HEK293 (cell line): ENCODE measurements around the gene APCDD1.

Experiments used
- CTCF ChIA-PET: fragments of 350-600 bp; formaldehyde crosslinking; extraction: SDS; loops from one replicate; lab custom pipeline; 2021; ENCODE audit warnings: antibody characterized with exemption; lab: Yijun Ruan, JAX
- POLR2A ChIA-PET: fragments of 300-600 bp; formaldehyde crosslinking; extraction: SDS; loops from one replicate; lab custom pipeline; 2020; ENCODE audit warnings: antibody characterized with exemption, inconsistent platforms; lab: Yijun Ruan, JAX
- H3K27ac ChIP-seq: fragments of 200-500 bp; sonication (Bioruptor generic); 2 replicates; pipeline ENCODE4 v1.5.1; 2014; ENCODE audit warnings: low read depth, low read length, control low read depth, inconsistent platforms; ENCODE audit errors: extremely low read depth
- H3K36me3 ChIP-seq, 2 experiments: fragments of 200-500 bp in 1 of 2; sonication (Bioruptor generic) in 1 of 2; 1 replicate in 1 of 2; 2 replicates in 1 of 2; pipeline ENCODE4 v1.5.1; 2014 to 2017; ENCODE audit warnings: inconsistent platforms in 2 of 2, low read length in 2 of 2; ENCODE audit not compliant: control insufficient read depth in 2 of 2, insufficient read depth in 1 of 2
- H3K4me1 ChIP-seq: fragments of 200-500 bp; sonication (Bioruptor generic); 2 replicates; pipeline ENCODE4 v1.5.1; 2014; ENCODE audit warnings: mild to moderate bottlenecking, low read length, inconsistent platforms; ENCODE audit not compliant: control insufficient read depth, insufficient read depth
- H3K4me3 ChIP-seq: 2 replicates; pipeline ENCODE4 v1.5.1; 2011; ENCODE audit warnings: low read depth, mild to moderate bottlenecking, control low read depth, low read length, moderate library complexity
- H3K9me3 ChIP-seq: fragments of 200-500 bp; sonication (Bioruptor generic); 2 replicates; pipeline ENCODE4 v1.5.1; 2014; ENCODE audit warnings: low read depth, low read length, inconsistent platforms; ENCODE audit not compliant: control insufficient read depth, insufficient read depth
- CTCF ChIP-seq: fragments of 450-650 bp; formaldehyde crosslinking; IDR thresholded peaks from 2 replicates; pipeline ENCODE4 v1.5.1; 2016; ENCODE audit warnings: missing biosample characterization, missing genetic modification characterization
- GFI1B ChIP-seq: fragments of 450-650 bp; formaldehyde crosslinking; IDR thresholded peaks from 2 replicates; pipeline ENCODE4 v1.5.1; 2016; ENCODE audit warnings: missing biosample characterization, missing genetic modification characterization
- INSM2 ChIP-seq: fragments of 450-650 bp; formaldehyde crosslinking; IDR thresholded peaks from 2 replicates; pipeline ENCODE4 v1.5.1; 2016; ENCODE audit warnings: missing biosample characterization, missing genetic modification characterization
- MEIS1 ChIP-seq: sonication (generic); formaldehyde crosslinking; IDR thresholded peaks from 2 replicates; pipeline ENCODE4 v1.8.1; 2022; ENCODE audit warnings: missing genetic modification reagents, mild to moderate bottlenecking, borderline replicate concordance
- MYNN ChIP-seq: fragments of 450-650 bp; formaldehyde crosslinking; IDR thresholded peaks from 2 replicates; pipeline ENCODE4 v1.5.1; 2016; ENCODE audit warnings: missing biosample characterization, missing genetic modification characterization, borderline replicate concordance
- OVOL3 ChIP-seq: fragments of 450-650 bp; formaldehyde crosslinking; IDR thresholded peaks from 2 replicates; pipeline ENCODE4 v1.5.1; 2016; ENCODE audit warnings: missing biosample characterization, missing genetic modification characterization
- PATZ1 ChIP-seq: fragments of 450-650 bp; formaldehyde crosslinking; IDR thresholded peaks from 2 replicates; pipeline ENCODE4 v1.5.1; 2016; ENCODE audit warnings: missing biosample characterization, missing genetic modification characterization
- REPIN1 ChIP-seq: fragments of 450-650 bp; formaldehyde crosslinking; IDR thresholded peaks from 2 replicates; pipeline ENCODE4 v1.5.1; 2017; ENCODE audit warnings: missing biosample characterization, missing genetic modification characterization, low read depth
- SP2 ChIP-seq: fragments of 450-650 bp; formaldehyde crosslinking; IDR thresholded peaks from 2 replicates; pipeline ENCODE4 v1.5.1; 2016; ENCODE audit warnings: missing biosample characterization, missing genetic modification characterization
- ZBTB8A ChIP-seq: fragments of 450-650 bp; formaldehyde crosslinking; IDR thresholded peaks from 2 replicates; pipeline ENCODE4 v1.5.1; 2016; ENCODE audit warnings: missing biosample characterization, missing genetic modification characterization
- ZFP69B ChIP-seq: fragments of 450-650 bp; formaldehyde crosslinking; IDR thresholded peaks from 2 replicates; pipeline ENCODE4 v1.5.1; 2016; ENCODE audit warnings: missing biosample characterization, missing genetic modification characterization
- ZNF146 ChIP-seq: fragments of 450-650 bp; formaldehyde crosslinking; IDR thresholded peaks from 2 replicates; pipeline ENCODE4 v1.5.1; 2016; ENCODE audit warnings: missing biosample characterization, missing genetic modification characterization
- ZNF214 ChIP-seq: fragments of 450-650 bp; formaldehyde crosslinking; IDR thresholded peaks from 2 replicates; pipeline ENCODE4 v1.5.1; 2017; ENCODE audit warnings: missing biosample characterization, mild to moderate bottlenecking, missing genetic modification characterization, borderline replicate concordance
- ZNF335 ChIP-seq: fragments of 450-650 bp; formaldehyde crosslinking; conservative IDR thresholded peaks from 2 replicates; pipeline ENCODE4 v1.5.1; 2016; ENCODE audit warnings: missing biosample characterization, missing genetic modification characterization
- ZNF362 ChIP-seq: fragments of 450-650 bp; formaldehyde crosslinking; IDR thresholded peaks from 2 replicates; pipeline ENCODE4 v1.5.1; 2016; ENCODE audit warnings: missing biosample characterization, missing genetic modification characterization
- ZNF48 ChIP-seq: fragments of 450-650 bp; formaldehyde crosslinking; IDR thresholded peaks from 2 replicates; pipeline ENCODE4 v1.5.1; 2016; ENCODE audit warnings: missing biosample characterization, missing genetic modification characterization
- ZNF623 ChIP-seq: fragments of 450-650 bp; formaldehyde crosslinking; IDR thresholded peaks from 2 replicates; pipeline ENCODE4 v1.5.1; 2016; ENCODE audit warnings: missing biosample characterization, missing genetic modification characterization
- ZNF670 ChIP-seq: fragments of 450-650 bp; formaldehyde crosslinking; IDR thresholded peaks from 2 replicates; pipeline ENCODE4 v1.5.1; 2016; ENCODE audit warnings: missing biosample characterization, missing genetic modification characterization, low read depth
- ZNF792 ChIP-seq: fragments of 450-650 bp; formaldehyde crosslinking; IDR thresholded peaks from 2 replicates; pipeline ENCODE4 v1.5.1; 2016; ENCODE audit warnings: missing biosample characterization, missing genetic modification characterization
- ZSCAN16 ChIP-seq: fragments of 450-650 bp; formaldehyde crosslinking; IDR thresholded peaks from 2 replicates; pipeline ENCODE4 v1.5.1; 2016; ENCODE audit warnings: missing biosample characterization, missing genetic modification characterization
- TF ChIP-seq, protein P1 (sequence below): fragments of 450-650 bp; formaldehyde crosslinking; IDR thresholded peaks from 2 replicates; pipeline ENCODE4 v1.5.1; 2016; ENCODE audit warnings: missing biosample characterization, missing genetic modification characterization
- TF ChIP-seq, protein P2 (sequence below): fragments of 450-650 bp; formaldehyde crosslinking; IDR thresholded peaks from 2 replicates; pipeline ENCODE4 v1.5.1; 2017; ENCODE audit warnings: missing biosample characterization, missing genetic modification characterization

APCDD1 gene

GRCh38 chr18:10471574-10471973, 17.1 kb downstream of the APCDD1 start:
- H3K36me3 ChIP-seq = no peaks in the 10 kb centered on the region
- POLR2A ChIA-PET = interaction anchor here (0.5 kb wide), 1 partner anchor 18 kb away, joined by 3 read pairs; no protein-coding TSS in a partner anchor
- H3K4me3 ChIP-seq = no peak overlapping the region
- peaks cover 5% of the 10 kb centered on the region for H3K4me1 ChIP-seq
- H3K9me3 ChIP-seq = no peaks in the 10 kb centered on the region
- CTCF ChIA-PET = interaction anchor here (0.6 kb wide), 1 partner anchor 388 kb away, joined by 6 read pairs; no protein-coding TSS in a partner anchor
- no peak overlapping the region for H3K27ac ChIP-seq
- TF ChIP-seq GFI1B (no peak), ZBTB8A (tag by site-specific recombination) (no peak), MEIS1 (CRISPR knock-in tag) (no peak), SP2 (no peak), ZSCAN16 (tag by site-specific recombination) (no peak), ZNF623 (tag by site-specific recombination) (no peak), ZNF792 (no peak), INSM2 (tag by site-specific recombination) (no peak), CTCF (tag by site-specific recombination) (no peak), ZNF48 (tag by site-specific recombination) (no peak), ZNF146 (tag by site-specific recombination) (no peak), REPIN1 (tag by site-specific recombination) (no peak), OVOL3 (tag by site-specific recombination) (no peak), ZNF335 (no peak), ZNF214 (tag by site-specific recombination) (no peak)

GRCh38 chr18:10473132-10473531, 18.7 kb downstream of the APCDD1 start:
- Histone ChIP-seq H3K9me3 (no peaks in the 10 kb centered on the region), H3K27ac (no peak overlapping the region), H3K4me1 (peaks cover 12% of the 10 kb centered on the region), H3K36me3 (no peaks in the 10 kb centered on the region), H3K4me3 (no peak overlapping the region)
- POLR2A ChIA-PET = no interaction called here
- CTCF ChIA-PET = no interaction called here
- TF ChIP-seq ZFP69B (tag by site-specific recombination) (no peak), ZNF670 (tag by site-specific recombination) (no peak), ZNF362 (tag by site-specific recombination) (no peak), MYNN (tag by site-specific recombination) (no peak), PATZ1 (tag by site-specific recombination) (no peak)
- TF ChIP-seq, protein P1, sequence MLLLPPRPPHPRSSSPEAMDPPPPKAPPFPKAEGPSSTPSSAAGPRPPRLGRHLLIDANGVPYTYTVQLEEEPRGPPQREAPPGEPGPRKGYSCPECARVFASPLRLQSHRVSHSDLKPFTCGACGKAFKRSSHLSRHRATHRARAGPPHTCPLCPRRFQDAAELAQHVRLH (tag by site-specific recombination) = no peak
- TF ChIP-seq, protein P2, sequence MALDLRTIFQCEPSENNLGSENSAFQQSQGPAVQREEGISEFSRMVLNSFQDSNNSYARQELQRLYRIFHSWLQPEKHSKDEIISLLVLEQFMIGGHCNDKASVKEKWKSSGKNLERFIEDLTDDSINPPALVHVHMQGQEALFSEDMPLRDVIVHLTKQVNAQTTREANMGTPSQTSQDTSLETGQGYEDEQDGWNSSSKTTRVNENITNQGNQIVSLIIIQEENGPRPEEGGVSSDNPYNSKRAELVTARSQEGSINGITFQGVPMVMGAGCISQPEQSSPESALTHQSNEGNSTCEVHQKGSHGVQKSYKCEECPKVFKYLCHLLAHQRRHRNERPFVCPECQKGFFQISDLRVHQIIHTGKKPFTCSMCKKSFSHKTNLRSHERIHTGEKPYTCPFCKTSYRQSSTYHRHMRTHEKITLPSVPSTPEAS (tag by site-specific recombination) = no peak
